Heart right ventricle (tissue), 16 donors: ENCODE data around the gene SF1. TPM values are rescaled to one million over a fixed set of nuclear protein-coding genes. Genes with fewer than 3 reads are reported as not detected.

Source experiments
- ATAC-seq, 8 donors: fragments of 200-7000 bp; cut with Tn5 transposase; one replicate each; pipeline ENCODE4 v1.9.1; 2020; ENCODE audit warnings: mild to moderate bottlenecking in 8 of 8, moderate library complexity in 8 of 8, moderate number of reproducible peaks in 1 of 8
- DNase-seq, 2 donors: peaks; one replicate each; pipeline ENCODE4 v3.0.0-alpha.2; 2020
- H3K27ac ChIP-seq, 10 donors: fragments of 200-600 bp; sonication (generic) in 2 of 10; one replicate each; pipeline versions ENCODE4 v1.5.0 to v1.8.0; 2020 to 2022; ENCODE audit warnings: mild to moderate bottlenecking in 3 of 10
- H3K27me3 ChIP-seq, 7 donors: fragments of 200-600 bp; one replicate each; pipeline ENCODE4 v1.8.0; 2021 to 2022; ENCODE audit warnings: mild to moderate bottlenecking in 2 of 7
- H3K36me3 ChIP-seq, 9 donors: fragments of 200-600 bp; sonication (generic) in 1 of 9; one replicate each; pipeline versions ENCODE4 v1.5.0 to v1.8.0; 2020 to 2022; ENCODE audit warnings: mild to moderate bottlenecking in 2 of 9
- H3K4me1 ChIP-seq, 9 donors: fragments of 200-600 bp; sonication (generic) in 1 of 9; one replicate each; pipeline versions ENCODE4 v1.5.0 to v1.8.0; 2020 to 2022; ENCODE audit warnings: mild to moderate bottlenecking in 4 of 9
- H3K4me3 ChIP-seq, 10 donors: fragments of 200-600 bp; sonication (generic) in 2 of 10; one replicate each; pipeline versions ENCODE4 v1.5.0 to v1.8.0; 2020 to 2022; ENCODE audit warnings: mild to moderate bottlenecking in 7 of 10, moderate library complexity in 2 of 10
- H3K9me3 ChIP-seq, 11 donors: fragments of 200-600 bp in 10 of 11; sonication (generic) in 2 of 11; one replicate each; pipeline versions ENCODE4 v1.5.0 to v1.8.0; 2013 to 2022; ENCODE audit warnings: mild to moderate bottlenecking in 2 of 11, control low read depth in 1 of 11, moderate library complexity in 1 of 11
- CTCF ChIP-seq, 9 donors: fragments of 200-600 bp; sonication (generic) in 2 of 9; IDR thresholded peaks; one replicate each; pipeline versions ENCODE4 v1.5.0 to v1.8.0; 2021 to 2022; ENCODE audit warnings: antibody characterized with exemption in 9 of 9, mild to moderate bottlenecking in 5 of 9, moderate library complexity in 1 of 9
- WGBS, 2 donors: extraction: QIAGEN DNeasy Blood & Tissue Kit; methylation state at CpG; one replicate each; pipeline ENCODE4 v1.1.7; 2013; ENCODE audit warnings: inconsistent platforms in 1 of 2; 5-methylcytosine and 5-hydroxymethylcytosine counted together
- intact Hi-C, 10 donors: fragments of 100-400 bp; cut with DNase I; formaldehyde crosslinking; loops; one replicate each; pipeline versions ENCODE4 v1.11.1 to v1.14.2; 2022
- polyA plus RNA-seq, 2 donors: library from polyadenylated mRNA; stranded (reverse); fragments of 200-250 nt; gene quantifications; one replicate each; pipeline ENCODE4 v1.2.3, GENCODE V29; 2013
- total RNA-seq, 10 donors: library from RNA; stranded (reverse); fragmentation: NEBNext Ultra II Directional in 3 of 10; extraction: Animal tissue kit (Norgen Biotek cat#: 25700) in 3 of 10; gene quantifications; one replicate each; pipeline versions ENCODE4 v1.2.1 to v1.2.4, GENCODE V29; 2021 to 2023
- donor health status: Arrhythmogenic right ventricular cardiomyopathy.
- donor health status: ischemic (EF 13 %, LVEDD 7.1; RV severe dilation, severe dysfunction).
- donor health status: healthy with polysubstance abuse.
- donor health status: DM: no; HTN: yes; CAD: no.
- donor health status: DM: no; HTN: no; CAD: no.
- donor health status: ischemic (EF 25% LVEDD 6.9; RV normal size, moderate dysfunction).
- donor health status: ischemic (EF 25% LVEDD 5.7; RV mildly dilated, moderate dysfunction).
- donor health status: healthy.
- donor health status: DM: yes; HTN: yes; CAD: no.
- donor health status: Ischemic cardiomyopathy.
- donor health status: ischemic (EF 35%, LVEDD 5.7; RV mildly dilated, moderate dysfunction).
- donor health status: nonischemic (EF 11% LVEDD 7.7; RV severe dilation, severe dysfunction).
- donor health status: DM: yes; HTN: yes; CAD: no.
- donor health status: PGD.
- donor health status: ischemic (EF 29% LVEDD 5.4; RV normal size, mild dysfunction).
- donor health status: nonischemic (EF 23%, LVEDD 6.1; RV moderate dilation, normal function).

SF1 gene
- total and polyA plus RNA-seq, 12 donors: 45.6 to 201 (median 160) TPM

- DNase-seq: no peak
- Histone ChIP-seq H3K9me3 (no peaks in the 10 kb centered on the region), H3K4me1 (peaks cover 0 to 16% (median 13%) of the 10 kb centered on the region in 9 donors), H3K36me3 (no peaks in the 10 kb centered on the region), H3K4me3 (no peak overlapping the region), H3K27me3 (no peaks in the 10 kb centered on the region), H3K27ac (no peak overlapping the region)
- intact Hi-C loops: no loop called here
- no peak for TF ChIP-seq CTCF (IDR thresholded peaks at IDR 0.05)
- ATAC-seq: no peak
- WGBS, 2 donors: 90 to 91% methylated on average over 5 of the region's 5 CpGs
These were observed 35.5 kb upstream of the SF1 start for GRCh38 chr11:64813826-64814225.

GRCh38 chr11:64810891-64811272 lies 32.5 kb upstream of the SF1 start:
- intact Hi-C loops: no loop called here
- Histone ChIP-seq H3K4me1 (peaks cover 0 to 21% (median 13%) of the 10 kb centered on the region in 9 donors), H3K27ac (peak overlapping the region in 5 of 10 donors; percentile 72 to 86 (median 77)), H3K36me3 (peaks cover 0 to 23% (median 5%) of the 10 kb centered on the region in 9 donors), H3K4me3 (peak overlapping the region in 9 of 10 donors; percentile 71 to 93 (median 78)), H3K9me3 (no peaks in the 10 kb centered on the region), H3K27me3 (no peaks in the 10 kb centered on the region)
- DNase-seq (no peak), ATAC-seq (peak in 5 of 8 donors; percentile 2 to 12 (median 4))
- no peak for TF ChIP-seq CTCF (IDR thresholded peaks at IDR 0.05)
- WGBS, 2 donors: 47 to 48% methylated on average over 17 of the region's 17 CpGs

- no peaks in the 10 kb centered on the region for H3K9me3 ChIP-seq
- WGBS, 2 donors: 0% methylated on average over 46 of the region's 46 CpGs
- H3K27me3 ChIP-seq: no peaks in the 10 kb centered on the region
- DNase-seq: peak; percentile 95 to 96
- H3K4me1 ChIP-seq: peaks cover 0 to 21% (median 13%) of the 10 kb centered on the region in 9 donors
- H3K4me3 ChIP-seq: peak within 1 kb of the TSS; percentile 71 to 93 (median 76)
- peak; percentile 97 to 100 (median 99) for ATAC-seq
- peak in 1 of 9 donors; percentile 8 for TF ChIP-seq CTCF (IDR thresholded peaks at IDR 0.05)
- H3K36me3 ChIP-seq: peaks cover 0 to 28% (median 10%) of the 10 kb centered on the region in 9 donors
- intact Hi-C loops: no loop called here
- H3K27ac ChIP-seq: peak within 1 kb of the TSS in 9 of 10 donors; percentile 46 to 86 (median 74)
These were observed 32.0 kb upstream of the SF1 start, which contains the start of gene MEN1 for GRCh38 chr11:64810271-64810890. Gene MEN1 (minus strand): TSS chr11:64810551. CDS start chr11:64810109, 442 bp downstream.

- H3K27ac ChIP-seq: peak overlapping the region in 9 of 10 donors; percentile 46 to 86 (median 74)
These were observed 31.5 kb upstream of the SF1 start for GRCh38 chr11:64809781-64810241.

More at GRCh38 chr11:64809781-64810241, 31.5 kb upstream of the SF1 start:
- H3K36me3 ChIP-seq: peaks cover 0 to 34% (median 12%) of the 10 kb centered on the region in 9 donors
- DNase-seq (no peak), ATAC-seq (peak; percentile 5 to 42 (median 15))
- peak overlapping the region; percentile 71 to 93 (median 76) for H3K4me3 ChIP-seq
- H3K9me3 ChIP-seq: no peaks in the 10 kb centered on the region
- TF ChIP-seq CTCF (IDR thresholded peaks at IDR 0.05): no peak
- no peaks in the 10 kb centered on the region for H3K27me3 ChIP-seq
- intact Hi-C loops: no loop called here
- 5 to 6% methylated on average over 29 to 44 of the region's 44 CpGs for WGBS, 2 donors
- H3K4me1 ChIP-seq: peaks cover 0 to 22% (median 13%) of the 10 kb centered on the region in 9 donors
